Renal cortical epithelial cell (primary cell): ENCODE results near the gene RIMS3. TPM values are rescaled to one million over a fixed set of nuclear protein-coding genes. Genes with fewer than 3 reads are reported as not detected.
"Not testable (repeated sequence)": the region's sequence is repeated elsewhere in the genome, so short reads cannot be mapped to it uniquely, and the experiment has no call there.

Experiments used
- DNase-seq: peaks from one replicate; pipeline ENCODE4 v3.0.0-alpha.2; 2011; ENCODE audit warnings: low read depth
- total RNA-seq: library from RNA; depleted of rRNA; stranded (reverse); fragments of >200 nt; gene quantifications from 2 replicates; pipeline ENCODE4 v1.2.3, GENCODE V29; 2014

Gene RIMS3
- total RNA-seq, 1 donor from 2014 or later = 6.7 TPM

GRCh38 chr1:40630488-40631223, 34.8 kb downstream of the RIMS3 start:
- DNase-seq = no peak

GRCh38 chr1:40629546-40629945, 35.9 kb downstream of the RIMS3 start:
- DNase-seq = not testable (repeated sequence)

GRCh38 chr1:40628903-40629292, 36.6 kb downstream of the RIMS3 start:
- peak; percentile 36 for DNase-seq

- DNase-seq = peak; percentile 62
Measured at GRCh38 chr1:40627987-40628902, 37.2 kb downstream of the RIMS3 start.

- DNase-seq = no peak
Measured at GRCh38 chr1:40626383-40626770, 39.1 kb downstream of the RIMS3 start.

GRCh38 chr1:40625476-40626382, 39.8 kb downstream of the RIMS3 start:
- no peak for DNase-seq

GRCh38 chr1:40625076-40625475, 40.4 kb downstream of the RIMS3 start:
- no peak for DNase-seq

GRCh38 chr1:40622936-40623629, 42.4 kb downstream of the RIMS3 start:
- DNase-seq = no peak

- DNase-seq = no peak
Measured at GRCh38 chr1:40621821-40622450, 43.5 kb downstream of the RIMS3 start.

- no peak for DNase-seq
Measured at GRCh38 chr1:40620586-40621210, 44.8 kb downstream of the RIMS3 start.

- no peak for DNase-seq
Measured at GRCh38 chr1:40620150-40620549, 45.3 kb downstream of the RIMS3 start.

- DNase-seq = no peak
Measured at GRCh38 chr1:40618108-40618507, 47.4 kb downstream of the RIMS3 start.

GRCh38 chr1:40612345-40612831, 53.1 kb downstream of the RIMS3 start:
- peak; percentile 56 for DNase-seq

GRCh38 chr1:40610156-40610555, 55.3 kb downstream of the RIMS3 start:
- no peak for DNase-seq

GRCh38 chr1:40607921-40608320, 57.6 kb downstream of the RIMS3 start:
- DNase-seq = no peak

- DNase-seq = peak; percentile 33
Measured at GRCh38 chr1:40606978-40607377, 58.5 kb downstream of the RIMS3 start.

- no peak for DNase-seq
Measured at GRCh38 chr1:40606194-40606593, 59.3 kb downstream of the RIMS3 start.

- DNase-seq = no peak
Measured at GRCh38 chr1:40599926-40600325, 65.6 kb downstream of the RIMS3 start.

- no peak for DNase-seq
Measured at GRCh38 chr1:40595623-40596022, 69.9 kb downstream of the RIMS3 start.

- DNase-seq = no peak
Measured at GRCh38 chr1:40594187-40594531, 71.3 kb downstream of the RIMS3 start.
